GM23248 (cell line): ENCODE measurements around the gene TIMM10.

ENCODE experiments used
- EZH2 ChIP-seq: fragments of 200-600 bp; sonication (generic); IDR thresholded peaks from 2 replicates; pipeline ENCODE4 v1.6.1; 2018; ENCODE audit warnings: antibody characterized with exemption, mild to moderate bottlenecking; ENCODE audit not compliant: insufficient read depth, poor library complexity, severe bottlenecking
- EZH2phosphoT487 ChIP-seq: fragments of 200-600 bp; sonication (generic); IDR thresholded peaks from 2 replicates; pipeline ENCODE4 v1.6.1; 2018; ENCODE audit warnings: antibody characterized with exemption, moderate library complexity, mild to moderate bottlenecking, low read depth; ENCODE audit not compliant: insufficient read depth

GRCh38 chr11:57566005-57566904 is 35.7 kb upstream of the TIMM10 start:
- no peak for TF ChIP-seq EZH2phosphoT487
- TF ChIP-seq EZH2 = no peak
